NOMO-1 treated with DMSO at 0.1 percent for 48 hours (cell line): ENCODE results near the gene TMEM108.

Experiments
- DNase-seq: peaks from one replicate; lab custom pipeline; 2025; ENCODE audit not compliant: unreplicated experiment; lab: John Stamatoyannopoulos, UW

The TMEM108 gene

GRCh38 chr3:133271539-133271938 lies 233.3 kb downstream of the TMEM108 start:
- no peak for DNase-seq

- no peak for DNase-seq
Observed at GRCh38 chr3:133273346-133273745, 235.2 kb downstream of the TMEM108 start.

GRCh38 chr3:133274477-133274876 lies 236.3 kb downstream of the TMEM108 start:
- no peak for DNase-seq

GRCh38 chr3:133276594-133276993 lies 238.4 kb downstream of the TMEM108 start:
- DNase-seq, result no peak

GRCh38 chr3:133277813-133278212 lies 239.6 kb downstream of the TMEM108 start:
- DNase-seq, result no peak

GRCh38 chr3:133278260-133279043 lies 240.3 kb downstream of the TMEM108 start:
- DNase-seq, result no peak

GRCh38 chr3:133280586-133280985 lies 242.4 kb downstream of the TMEM108 start:
- no peak for DNase-seq

- no peak for DNase-seq
Observed at GRCh38 chr3:133282236-133282635, 244.0 kb downstream of the TMEM108 start.

- DNase-seq, result no peak
Observed at GRCh38 chr3:133283958-133284807, 246.0 kb downstream of the TMEM108 start.

- DNase-seq, result no peak
Observed at GRCh38 chr3:133289322-133289721, 251.1 kb downstream of the TMEM108 start.

- DNase-seq, result no peak
Observed at GRCh38 chr3:133292296-133292695, 254.1 kb downstream of the TMEM108 start.

GRCh38 chr3:133293397-133294110 lies 255.4 kb downstream of the TMEM108 start:
- no peak for DNase-seq

- no peak for DNase-seq
Observed at GRCh38 chr3:133294253-133294652, 256.1 kb downstream of the TMEM108 start.

- DNase-seq, result no peak
Observed at GRCh38 chr3:133295199-133295901, 257.2 kb downstream of the TMEM108 start.

- no peak for DNase-seq
Observed at GRCh38 chr3:133295944-133296917, 258.0 kb downstream of the TMEM108 start.

- no peak for DNase-seq
Observed at GRCh38 chr3:133296981-133297380, 258.8 kb downstream of the TMEM108 start.

GRCh38 chr3:133300102-133300501 lies 261.9 kb downstream of the TMEM108 start:
- DNase-seq, result no peak

GRCh38 chr3:133301194-133301593 lies 263.0 kb downstream of the TMEM108 start:
- DNase-seq, result no peak

GRCh38 chr3:133301731-133302130 lies 263.5 kb downstream of the TMEM108 start:
- DNase-seq, result no peak

GRCh38 chr3:133303430-133303829 lies 265.2 kb downstream of the TMEM108 start:
- no peak for DNase-seq
